Sciatic nerve (tissue), 2 donors: Measurements from ENCODE around the gene WDR33. TPM values are rescaled to one million over a fixed set of nuclear protein-coding genes. Genes with fewer than 3 reads are reported as not detected.

Experiments used
- ATAC-seq: fragments of 200-7000 bp; cut with Tn5 transposase; one replicate; pipeline ENCODE4 v1.9.1; 2020; ENCODE audit warnings: mild to moderate bottlenecking, moderate library complexity
- DNase-seq: peaks from one replicate; pipeline ENCODE4 v3.0.0-alpha.2; 2020; ENCODE audit warnings: low spot score
- intact Hi-C: fragments of 100-400 bp; cut with DNase I; formaldehyde crosslinking; loops from one replicate; pipeline ENCODE4 v1.14.2; 2022
- total RNA-seq: library from RNA; stranded (reverse); fragmentation: NEBNext Ultra II Directional; extraction: Animal tissue kit (Norgen Biotek cat#: 25700); gene quantifications from one replicate; pipeline ENCODE4 v1.2.1, GENCODE V29; 2021
- donor health status: DM: no; HTN: no; CAD: no.
- donor health status: DM: no; HTN: no; CAD: no.

The WDR33 gene
- total RNA-seq, 1 donor from 2014 or later = 60.9 TPM

GRCh38 chr2:127733816-127734537 lies 77.0 kb downstream of the WDR33 start:
- ATAC-seq (no peak), DNase-seq (no peak)
- intact Hi-C loops = no loop called here

DNA sequence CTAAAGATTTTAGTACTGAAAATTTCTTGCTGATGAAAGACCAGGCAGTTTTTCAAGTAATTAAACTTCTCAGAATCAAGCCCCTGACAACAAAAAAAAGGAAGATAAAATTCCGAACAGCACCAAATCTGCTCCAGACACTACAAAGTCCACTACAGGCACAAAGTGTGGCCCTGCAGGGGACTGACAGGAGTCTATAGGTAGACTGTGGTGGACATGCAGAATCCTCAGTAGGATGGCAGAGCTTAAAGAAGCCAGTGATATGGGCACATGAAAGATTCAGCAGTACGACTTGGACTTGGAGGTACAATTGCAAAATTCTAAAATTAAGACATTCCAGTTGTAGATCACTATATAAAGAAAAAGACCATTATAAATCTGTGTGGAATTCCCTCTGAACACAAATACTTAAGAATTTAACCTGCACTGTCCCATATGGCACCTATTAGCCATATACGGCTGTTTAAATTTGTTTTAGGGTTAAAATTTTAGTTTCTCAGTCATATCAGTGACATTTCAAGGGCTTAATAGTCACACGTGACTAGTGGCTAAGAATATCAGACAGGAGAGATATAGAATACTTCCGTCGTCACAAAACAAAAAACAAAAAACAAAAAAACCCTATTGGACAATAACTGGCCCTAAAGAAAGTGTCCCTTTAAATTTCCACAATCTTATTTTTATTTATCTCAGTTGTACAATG lies 77.7 kb downstream of the WDR33 start:
- DNase-seq = no peak
- intact Hi-C loops = no loop called here
- ATAC-seq = no peak

GRCh38 chr2:127726158-127726880 lies 84.7 kb downstream of the WDR33 start:
- no peak for ATAC-seq
- DNase-seq = no peak
- intact Hi-C loops = no loop called here

- no peak for ATAC-seq
- DNase-seq = no peak
- intact Hi-C loops = no loop called here
These were observed 88.2 kb downstream of the WDR33 start for GRCh38 chr2:127722807-127723206.

DNA sequence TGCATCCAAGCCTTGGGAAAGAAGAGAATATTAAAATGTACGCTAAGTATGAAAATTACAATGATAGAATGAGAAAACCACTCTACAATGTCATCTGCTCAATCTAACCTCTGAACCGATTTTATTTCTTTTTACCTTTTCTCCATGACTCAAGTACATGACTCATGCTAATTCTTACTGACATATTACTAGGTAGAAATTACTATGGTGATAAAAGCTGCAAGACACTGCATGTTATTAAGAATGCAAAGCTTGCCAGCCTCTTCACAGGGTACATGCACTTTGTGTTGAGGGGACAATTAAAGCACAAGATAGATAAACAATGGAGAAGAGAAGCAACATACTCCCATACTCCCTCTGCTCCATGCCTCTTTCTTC lies 89.0 kb downstream of the WDR33 start:
- DNase-seq (no peak), ATAC-seq (no peak)
- intact Hi-C loops = no loop called here

DNA sequence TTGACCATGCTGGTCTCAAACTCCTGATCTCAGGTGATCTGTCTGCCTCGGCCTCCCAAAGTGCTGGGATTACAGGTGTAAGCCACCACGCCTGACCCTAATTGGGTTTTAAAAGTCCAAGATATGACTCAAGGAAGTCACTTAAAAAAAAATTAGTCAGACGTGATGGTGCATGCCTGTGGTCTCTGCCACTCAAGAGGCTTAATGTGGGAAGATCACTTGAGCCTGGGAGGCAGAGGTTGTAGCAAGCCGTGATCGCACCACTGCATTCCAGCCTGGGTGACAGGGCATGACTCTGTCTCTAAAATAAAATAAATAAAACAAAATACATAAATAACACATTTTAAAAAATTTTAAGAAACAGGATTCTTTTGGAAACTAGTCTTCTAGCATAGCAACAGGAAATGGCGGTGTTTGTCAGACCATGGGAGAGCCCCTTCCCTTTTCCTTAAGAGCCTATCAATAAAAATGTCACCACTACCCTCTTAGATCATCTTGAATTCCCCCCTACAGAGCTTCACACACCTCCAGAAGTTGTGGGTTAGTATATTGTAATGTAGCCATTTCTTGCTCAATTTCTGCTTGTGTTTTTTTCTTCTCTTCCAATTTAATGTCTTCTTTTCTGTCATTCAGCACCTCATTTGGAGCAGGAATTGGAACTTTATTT lies 89.5 kb downstream of the WDR33 start:
- ATAC-seq (no peak), DNase-seq (no peak)
- intact Hi-C loops = no loop called here

- DNase-seq = no peak
- no peak for ATAC-seq
- intact Hi-C loops = no loop called here
These were observed 91.4 kb downstream of the WDR33 start for GRCh38 chr2:127719301-127720218.

GRCh38 chr2:127718271-127718670 lies 92.7 kb downstream of the WDR33 start:
- no peak for ATAC-seq
- intact Hi-C loops = no loop called here
- DNase-seq = no peak

- DNase-seq (no peak), ATAC-seq (no peak)
- intact Hi-C loops = no loop called here
These were observed 95.1 kb downstream of the WDR33 start for GRCh38 chr2:127715778-127716449.

DNA sequence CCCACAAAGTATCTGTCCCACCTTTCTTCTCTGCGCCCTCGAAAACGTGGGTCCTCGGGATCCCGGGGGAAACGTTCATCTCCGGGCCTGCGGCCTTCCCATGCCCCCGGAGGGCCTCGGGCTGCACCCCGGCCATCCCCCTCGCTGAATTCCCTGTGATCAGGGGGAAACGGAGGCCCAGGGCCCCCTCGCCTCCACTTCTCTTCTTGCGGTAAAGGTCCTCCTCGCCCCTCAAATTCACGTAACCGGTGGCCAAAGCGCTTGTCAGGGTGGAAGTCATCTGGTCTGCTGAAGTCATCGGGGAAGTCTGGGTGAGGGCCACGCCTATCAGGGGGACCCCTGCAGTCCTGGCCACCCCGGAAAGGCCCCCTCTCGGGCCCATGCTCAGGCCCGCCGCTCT lies 97.4 kb downstream of the WDR33 start:
- intact Hi-C loops = no loop called here
- DNase-seq (no peak), ATAC-seq (no peak)

GRCh38 chr2:127712999-127713398 lies 98.0 kb downstream of the WDR33 start:
- intact Hi-C loops = no loop called here
- DNase-seq (no peak), ATAC-seq (no peak)

- intact Hi-C loops = no loop called here
- ATAC-seq (no peak), DNase-seq (no peak)
These were observed 101.6 kb downstream of the WDR33 start for GRCh38 chr2:127709336-127709735.

DNA sequence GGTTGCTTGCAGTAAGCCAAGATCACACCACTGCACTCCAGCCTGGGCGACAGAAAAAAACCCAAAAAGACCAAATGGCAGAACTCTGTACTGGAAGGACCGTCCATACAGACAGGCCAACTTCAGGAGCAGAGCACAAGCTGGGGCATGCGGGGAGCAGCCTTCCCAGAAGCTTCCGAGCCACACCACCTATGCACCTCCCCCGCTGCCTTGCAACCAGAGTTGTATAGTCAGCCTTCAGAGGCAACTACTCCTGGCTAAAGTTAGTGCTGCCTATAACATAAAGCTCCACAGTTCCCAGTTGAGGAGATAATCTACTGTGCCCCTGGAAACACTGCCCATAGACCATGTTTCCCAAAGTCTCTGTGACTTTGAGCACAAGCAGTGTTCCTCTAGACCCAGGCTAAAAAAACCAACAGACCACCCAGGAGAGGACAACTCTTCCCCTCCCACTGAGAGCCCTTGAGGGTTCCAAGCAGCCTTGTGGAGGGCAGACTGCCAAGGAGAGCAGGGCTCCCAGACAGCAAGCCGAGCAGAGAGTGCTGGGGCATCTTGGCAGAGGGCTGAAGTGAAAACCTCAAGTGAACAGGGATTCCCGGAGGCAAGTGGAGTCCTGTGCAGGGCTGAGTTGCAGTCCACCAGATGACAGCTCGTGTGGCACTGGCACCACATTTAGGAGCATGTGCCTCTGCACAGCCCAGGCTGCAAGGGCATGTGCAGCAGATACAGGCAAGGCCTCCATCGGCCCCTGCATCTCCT lies 102.9 kb downstream of the WDR33 start:
- DNase-seq (no peak), ATAC-seq (peak; percentile 35)
- intact Hi-C loops = no loop called here

GRCh38 chr2:127706215-127706990 lies 104.6 kb downstream of the WDR33 start:
- intact Hi-C loops = no loop called here
- DNase-seq (no peak), ATAC-seq (no peak)

GRCh38 chr2:127705391-127706065 lies 105.4 kb downstream of the WDR33 start:
- ATAC-seq (peak; percentile 16), DNase-seq (no peak)
- intact Hi-C loops = no loop called here
